DND-41 (cell line): ENCODE measurements around the gene DRC1.

Experiments used
- ATAC-seq: fragments of 200-7000 bp; cut with Tn5 transposase; 3 replicates; pipeline ENCODE4 v1.9.1; 2021; ENCODE audit warnings: low read depth; ENCODE audit not compliant: insufficient read depth
- DNase-seq: peaks from one replicate; pipeline ENCODE4 v3.0.0-alpha.2; 2020
- H2AFZ ChIP-seq: 2 replicates; pipeline ENCODE4 v1.6.0; 2012; ENCODE audit warnings: low read depth, low read length
- H3K27ac ChIP-seq: 2 replicates; pipeline ENCODE4 v1.5.1; 2012; ENCODE audit warnings: low read length, inconsistent platforms
- H3K27me3 ChIP-seq: fragments of 200-600 bp; sonication (generic); 2 replicates; pipeline ENCODE4 v1.6.0; 2012; ENCODE audit warnings: low read length, mild to moderate bottlenecking, inconsistent platforms; ENCODE audit not compliant: insufficient read depth, poor library complexity
- H3K36me3 ChIP-seq: 2 replicates; pipeline ENCODE4 v1.5.1; 2012; ENCODE audit warnings: low read length, inconsistent platforms; ENCODE audit not compliant: insufficient read depth
- H3K4me1 ChIP-seq: 2 replicates; pipeline ENCODE4 v1.5.1; 2012; ENCODE audit warnings: mild to moderate bottlenecking, low read length; ENCODE audit not compliant: insufficient read depth
- H3K4me2 ChIP-seq: 2 replicates; pipeline ENCODE4 v1.6.0; 2012; ENCODE audit warnings: mild to moderate bottlenecking, moderate library complexity, low read length, inconsistent platforms; ENCODE audit not compliant: insufficient read depth
- H3K4me3 ChIP-seq, 2 experiments: fragments of 200-600 bp in 1 of 2; shearing (Covaris generic) in 1 of 2; 2 replicates each; pipeline ENCODE4 v1.5.1; 2012 to 2016; ENCODE audit warnings: inconsistent platforms in 2 of 2, low read length in 2 of 2, mild to moderate bottlenecking in 2 of 2, low read depth in 1 of 2, moderate library complexity in 1 of 2
- H3K79me2 ChIP-seq: 2 replicates; pipeline ENCODE4 v1.6.0; 2012; ENCODE audit warnings: low read length, inconsistent platforms; ENCODE audit not compliant: insufficient read depth
- H3K9ac ChIP-seq: 2 replicates; pipeline ENCODE4 v1.6.0; 2012; ENCODE audit warnings: low read depth, mild to moderate bottlenecking, inconsistent platforms, low read length, moderate library complexity
- H3K9me3 ChIP-seq: 2 replicates; pipeline ENCODE4 v1.5.1; 2012; ENCODE audit warnings: low read length, moderate library complexity, mild to moderate bottlenecking, inconsistent platforms; ENCODE audit not compliant: insufficient read depth, severe bottlenecking
- H4K20me1 ChIP-seq: 2 replicates; pipeline ENCODE4 v1.6.0; 2012; ENCODE audit warnings: low read length; ENCODE audit not compliant: insufficient read depth
- EZH2 ChIP-seq: IDR thresholded peaks from 3 replicates; pipeline ENCODE4 v1.6.1; 2012; ENCODE audit warnings: borderline replicate concordance, low read depth, mild to moderate bottlenecking, moderate library complexity, low read length, inconsistent platforms; ENCODE audit not compliant: severe bottlenecking
- TF ChIP-seq, protein P1 (sequence below): IDR thresholded peaks from 2 replicates; pipeline ENCODE4 v1.5.1; 2012; ENCODE audit warnings: borderline replicate concordance, low read length, moderate library complexity, mild to moderate bottlenecking; ENCODE audit not compliant: poor library complexity, severe bottlenecking; ENCODE audit errors: extremely low read depth

The DRC1 gene

DNA sequence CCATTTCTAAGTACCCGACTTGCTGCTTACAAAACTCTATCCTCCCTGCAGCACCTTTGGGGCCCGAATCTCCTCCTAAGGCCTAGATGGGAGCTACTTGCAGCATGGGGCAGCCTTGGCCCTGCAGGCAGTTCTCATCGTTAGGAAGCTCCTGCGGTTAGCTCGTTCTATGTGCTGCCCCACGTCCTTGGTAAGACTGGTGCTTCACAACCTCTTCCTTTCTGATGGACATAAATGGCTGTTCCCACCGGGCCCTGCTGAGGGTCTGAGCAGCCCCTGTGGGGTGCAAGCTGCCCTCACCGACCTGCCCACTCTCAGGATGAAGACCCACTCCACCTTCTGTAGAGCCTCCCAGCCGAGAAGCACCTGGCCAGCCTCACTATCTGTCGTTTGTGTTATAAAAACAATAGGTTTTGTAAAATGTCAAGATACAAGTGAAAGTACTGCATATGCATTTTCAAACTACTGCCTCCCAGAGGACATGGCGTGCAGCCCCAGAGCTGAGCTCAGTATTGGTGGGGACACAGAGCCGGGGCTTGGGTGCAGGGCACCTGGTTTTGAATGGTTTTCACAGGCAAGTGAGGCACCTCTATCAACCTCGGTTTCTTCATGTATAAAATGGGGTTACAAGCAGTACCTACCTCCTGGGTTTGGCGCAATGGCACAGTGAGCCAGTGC is 56.8 kb downstream of the DRC1 start:
- no peak overlapping the region for H3K27ac ChIP-seq
- no peak overlapping the region for H3K4me2 ChIP-seq
- no peaks in the 10 kb centered on the region for H3K79me2 ChIP-seq
- H2AFZ ChIP-seq: no peak overlapping the region
- H3K9ac ChIP-seq: no peak overlapping the region
- no peak for ATAC-seq
- no peaks in the 10 kb centered on the region for H3K36me3 ChIP-seq
- no peaks in the 10 kb centered on the region for H3K9me3 ChIP-seq
- TF ChIP-seq, protein P1, sequence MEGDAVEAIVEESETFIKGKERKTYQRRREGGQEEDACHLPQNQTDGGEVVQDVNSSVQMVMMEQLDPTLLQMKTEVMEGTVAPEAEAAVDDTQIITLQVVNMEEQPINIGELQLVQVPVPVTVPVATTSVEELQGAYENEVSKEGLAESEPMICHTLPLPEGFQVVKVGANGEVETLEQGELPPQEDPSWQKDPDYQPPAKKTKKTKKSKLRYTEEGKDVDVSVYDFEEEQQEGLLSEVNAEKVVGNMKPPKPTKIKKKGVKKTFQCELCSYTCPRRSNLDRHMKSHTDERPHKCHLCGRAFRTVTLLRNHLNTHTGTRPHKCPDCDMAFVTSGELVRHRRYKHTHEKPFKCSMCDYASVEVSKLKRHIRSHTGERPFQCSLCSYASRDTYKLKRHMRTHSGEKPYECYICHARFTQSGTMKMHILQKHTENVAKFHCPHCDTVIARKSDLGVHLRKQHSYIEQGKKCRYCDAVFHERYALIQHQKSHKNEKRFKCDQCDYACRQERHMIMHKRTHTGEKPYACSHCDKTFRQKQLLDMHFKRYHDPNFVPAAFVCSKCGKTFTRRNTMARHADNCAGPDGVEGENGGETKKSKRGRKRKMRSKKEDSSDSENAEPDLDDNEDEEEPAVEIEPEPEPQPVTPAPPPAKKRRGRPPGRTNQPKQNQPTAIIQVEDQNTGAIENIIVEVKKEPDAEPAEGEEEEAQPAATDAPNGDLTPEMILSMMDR: no peak
- TF ChIP-seq EZH2: no peak
- H4K20me1 ChIP-seq: no peaks in the 10 kb centered on the region
- no peak for DNase-seq
- no peak overlapping the region for H3K4me3 ChIP-seq
- no peaks in the 10 kb centered on the region for H3K27me3 ChIP-seq
- no peaks in the 10 kb centered on the region for H3K4me1 ChIP-seq

DNA sequence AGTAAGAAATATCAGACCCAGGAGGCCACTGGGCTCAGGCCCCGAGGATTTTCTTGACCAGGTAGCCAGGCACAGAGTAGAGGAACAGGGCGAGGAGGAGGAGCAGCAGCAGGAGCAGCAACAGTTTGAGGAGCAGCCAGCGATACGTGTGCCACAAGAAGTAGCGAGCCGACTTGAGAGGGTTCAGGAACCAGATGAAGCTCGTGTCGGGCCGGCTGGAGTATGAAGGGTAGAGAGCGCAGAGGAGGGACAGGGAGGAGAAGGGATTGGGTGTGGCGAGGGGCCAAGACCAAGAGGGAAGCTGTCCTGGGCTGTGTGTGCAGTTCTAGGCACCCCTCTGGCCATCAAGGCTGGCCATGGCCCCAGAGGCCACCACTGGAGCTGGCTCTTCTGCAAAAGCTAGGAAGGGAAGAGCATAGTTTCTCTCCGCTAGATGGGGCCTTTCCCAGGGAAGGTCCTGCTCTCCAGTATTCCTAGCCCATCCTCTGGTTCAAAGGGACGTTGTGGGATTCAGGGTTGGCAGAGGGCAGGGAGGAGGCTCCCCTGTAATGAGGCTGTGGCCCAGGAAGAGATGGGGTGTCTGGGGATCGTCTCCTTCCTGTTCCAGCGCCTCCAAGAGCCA is 58.4 kb downstream of the DRC1 start:
- no peak overlapping the region for H3K9ac ChIP-seq
- H3K27me3 ChIP-seq: no peaks in the 10 kb centered on the region
- no peak for TF ChIP-seq EZH2
- TF ChIP-seq, protein P1: no peak
- no peaks in the 10 kb centered on the region for H4K20me1 ChIP-seq
- no peak overlapping the region for H3K27ac ChIP-seq
- no peak overlapping the region for H3K4me2 ChIP-seq
- H2AFZ ChIP-seq: no peak overlapping the region
- no peaks in the 10 kb centered on the region for H3K36me3 ChIP-seq
- DNase-seq: no peak
- no peak for ATAC-seq
- no peaks in the 10 kb centered on the region for H3K4me1 ChIP-seq
- no peaks in the 10 kb centered on the region for H3K79me2 ChIP-seq
- H3K9me3 ChIP-seq: no peaks in the 10 kb centered on the region
- H3K4me3 ChIP-seq: no peak overlapping the region

DNA sequence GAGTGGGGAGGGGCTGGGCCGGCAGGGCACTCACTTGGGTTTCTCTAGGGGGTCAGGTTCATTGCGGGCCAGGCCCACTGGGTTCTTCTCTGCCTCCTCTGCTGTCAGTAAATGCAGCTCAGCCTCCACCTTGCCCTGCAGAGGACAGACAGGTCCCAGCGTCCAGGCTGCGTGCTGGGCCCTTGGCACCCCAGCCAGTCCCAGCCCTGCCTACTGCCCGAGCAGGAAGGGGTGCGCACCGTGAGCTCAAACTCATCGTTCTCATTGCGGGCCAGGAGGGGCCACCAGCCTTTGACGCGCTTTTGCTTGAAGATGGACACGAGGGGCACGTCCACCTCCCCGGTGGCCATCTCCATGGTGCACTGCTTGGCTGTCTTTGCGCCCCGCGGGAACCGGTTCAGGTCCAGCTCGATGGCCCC is 58.9 kb downstream of the DRC1 start:
- Histone ChIP-seq H3K4me3 (no peak overlapping the region), H4K20me1 (no peaks in the 10 kb centered on the region), H3K9me3 (no peaks in the 10 kb centered on the region), H3K9ac (no peak overlapping the region), H3K27ac (no peak overlapping the region), H2AFZ (no peak overlapping the region), H3K4me1 (no peaks in the 10 kb centered on the region), H3K79me2 (no peaks in the 10 kb centered on the region), H3K36me3 (no peaks in the 10 kb centered on the region), H3K4me2 (no peak overlapping the region), H3K27me3 (no peaks in the 10 kb centered on the region)
- no peak for DNase-seq
- ATAC-seq: no peak
- TF ChIP-seq EZH2: no peak
- TF ChIP-seq, protein P1: no peak
